ENCODE data around the gene CX3CR1.

GRCh38 chr3:39275963-39276593, 3.8 kb downstream of the CX3CR1 start:
- TF ChIP-seq SNAI2 (CRISPR knock-in tag; IDR thresholded peaks at IDR 0.05) = no peak
- TF ChIP-seq GLIS3 (CRISPR knock-in tag; IDR thresholded peaks at IDR 0.05) = no peak
- TF ChIP-seq, protein P1, sequence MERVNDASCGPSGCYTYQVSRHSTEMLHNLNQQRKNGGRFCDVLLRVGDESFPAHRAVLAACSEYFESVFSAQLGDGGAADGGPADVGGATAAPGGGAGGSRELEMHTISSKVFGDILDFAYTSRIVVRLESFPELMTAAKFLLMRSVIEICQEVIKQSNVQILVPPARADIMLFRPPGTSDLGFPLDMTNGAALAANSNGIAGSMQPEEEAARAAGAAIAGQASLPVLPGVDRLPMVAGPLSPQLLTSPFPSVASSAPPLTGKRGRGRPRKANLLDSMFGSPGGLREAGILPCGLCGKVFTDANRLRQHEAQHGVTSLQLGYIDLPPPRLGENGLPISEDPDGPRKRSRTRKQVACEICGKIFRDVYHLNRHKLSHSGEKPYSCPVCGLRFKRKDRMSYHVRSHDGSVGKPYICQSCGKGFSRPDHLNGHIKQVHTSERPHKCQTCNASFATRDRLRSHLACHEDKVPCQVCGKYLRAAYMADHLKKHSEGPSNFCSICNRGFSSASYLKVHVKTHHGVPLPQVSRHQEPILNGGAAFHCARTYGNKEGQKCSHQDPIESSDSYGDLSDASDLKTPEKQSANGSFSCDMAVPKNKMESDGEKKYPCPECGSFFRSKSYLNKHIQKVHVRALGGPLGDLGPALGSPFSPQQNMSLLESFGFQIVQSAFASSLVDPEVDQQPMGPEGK (CRISPR knock-in tag; IDR thresholded peaks at IDR 0.05; ENCODE audit: borderline replicate concordance) = no peak
- TF ChIP-seq CSDC2 (CRISPR knock-in tag; IDR thresholded peaks at IDR 0.05) = no peak
- TF ChIP-seq OSR1 (CRISPR knock-in tag; IDR thresholded peaks at IDR 0.05) = no peak
- no peak for TF ChIP-seq ZC3H10 (CRISPR knock-in tag; IDR thresholded peaks at IDR 0.05)
- no peak for TF ChIP-seq ARNTL (CRISPR knock-in tag; IDR thresholded peaks at IDR 0.05; ENCODE audit: borderline replicate concordance, low read depth)
- no peak for TF ChIP-seq BACH2 (CRISPR knock-in tag; IDR thresholded peaks at IDR 0.05; ENCODE audit: borderline replicate concordance)
